Coronary artery (tissue), 2 donors: ENCODE data around the gene MOCS2.

ENCODE experiments used
- DNase-seq: peaks from one replicate; pipeline ENCODE4 v3.0.0-alpha.2; 2017; ENCODE audit warnings: low spot score
- H3K27ac ChIP-seq, 2 donors: fragments of 200-600 bp; sonication (generic); one replicate each; pipeline ENCODE4 v1.5.1; 2016 to 2019
- H3K4me3 ChIP-seq: fragments of 200-600 bp; sonication (generic); 2 replicates; pipeline ENCODE4 v1.5.1; 2016; ENCODE audit warnings: mild to moderate bottlenecking, moderate library complexity
- TF ChIP-seq, protein P1 (sequence below): fragments of 200-600 bp; sonication (generic); IDR thresholded peaks from one replicate; pipeline ENCODE4 v1.5.1; 2019; ENCODE audit warnings: antibody characterized with exemption

MOCS2 gene

GRCh38 chr5:53071738-53072137, 37.8 kb downstream of the MOCS2 start:
- no peak for DNase-seq
- Histone ChIP-seq H3K27ac (no peak overlapping the region), H3K4me3 (no peak overlapping the region)
- TF ChIP-seq, protein P1, sequence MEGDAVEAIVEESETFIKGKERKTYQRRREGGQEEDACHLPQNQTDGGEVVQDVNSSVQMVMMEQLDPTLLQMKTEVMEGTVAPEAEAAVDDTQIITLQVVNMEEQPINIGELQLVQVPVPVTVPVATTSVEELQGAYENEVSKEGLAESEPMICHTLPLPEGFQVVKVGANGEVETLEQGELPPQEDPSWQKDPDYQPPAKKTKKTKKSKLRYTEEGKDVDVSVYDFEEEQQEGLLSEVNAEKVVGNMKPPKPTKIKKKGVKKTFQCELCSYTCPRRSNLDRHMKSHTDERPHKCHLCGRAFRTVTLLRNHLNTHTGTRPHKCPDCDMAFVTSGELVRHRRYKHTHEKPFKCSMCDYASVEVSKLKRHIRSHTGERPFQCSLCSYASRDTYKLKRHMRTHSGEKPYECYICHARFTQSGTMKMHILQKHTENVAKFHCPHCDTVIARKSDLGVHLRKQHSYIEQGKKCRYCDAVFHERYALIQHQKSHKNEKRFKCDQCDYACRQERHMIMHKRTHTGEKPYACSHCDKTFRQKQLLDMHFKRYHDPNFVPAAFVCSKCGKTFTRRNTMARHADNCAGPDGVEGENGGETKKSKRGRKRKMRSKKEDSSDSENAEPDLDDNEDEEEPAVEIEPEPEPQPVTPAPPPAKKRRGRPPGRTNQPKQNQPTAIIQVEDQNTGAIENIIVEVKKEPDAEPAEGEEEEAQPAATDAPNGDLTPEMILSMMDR = no peak

- H3K4me3 ChIP-seq = no peak overlapping the region
- no peak overlapping the region for H3K27ac ChIP-seq
- TF ChIP-seq, protein P1 = no peak
- DNase-seq = no peak
These were observed 38.3 kb downstream of the MOCS2 start for GRCh38 chr5:53071298-53071697.

DNA sequence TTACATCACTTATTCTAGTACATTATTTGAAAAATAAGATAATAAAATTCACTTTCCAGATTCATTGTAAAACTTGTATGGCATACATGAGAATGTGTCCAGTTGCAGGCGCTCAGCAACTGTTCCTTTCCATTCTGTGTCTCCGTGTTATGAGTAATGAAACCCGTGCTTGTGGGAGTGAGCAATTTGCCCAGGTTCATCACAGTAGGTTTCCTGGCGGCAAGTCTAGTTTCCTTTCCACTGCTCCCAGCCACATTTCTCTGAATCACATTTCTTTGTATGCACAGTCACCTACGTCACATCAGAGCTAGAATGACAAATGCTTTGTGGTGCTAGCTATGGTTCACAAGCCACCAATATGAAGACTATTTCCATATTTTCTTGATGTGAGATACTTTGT, 39.9 kb downstream of the MOCS2 start:
- no peak overlapping the region for H3K4me3 ChIP-seq
- no peak for DNase-seq
- TF ChIP-seq, protein P1 = no peak
- H3K27ac ChIP-seq = no peak overlapping the region

DNA sequence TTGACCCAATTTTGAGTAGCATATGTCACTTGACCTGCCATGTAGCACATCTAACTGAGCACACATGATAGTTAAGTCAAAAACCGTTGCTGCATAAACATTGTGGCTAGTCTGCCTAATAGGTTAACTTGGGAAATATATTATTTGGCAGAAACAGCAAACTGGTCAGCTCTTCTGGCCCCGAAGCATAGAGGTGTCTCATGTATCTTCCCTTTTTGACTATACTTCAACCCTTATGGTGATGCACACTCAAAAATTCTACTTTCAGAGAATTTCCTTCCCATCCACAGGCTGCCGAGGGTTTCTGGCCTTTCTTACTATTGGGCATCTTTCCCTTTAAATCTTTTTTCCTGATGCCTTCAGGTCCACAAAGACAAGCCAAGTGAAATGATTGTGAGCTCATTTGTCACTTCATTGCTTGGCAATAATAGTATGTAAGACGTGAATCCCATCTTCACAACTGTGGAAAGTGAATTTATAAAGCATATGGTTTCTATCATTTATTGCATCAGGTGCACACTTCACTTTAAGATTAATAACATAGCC, 41.2 kb downstream of the MOCS2 start:
- DNase-seq = no peak
- TF ChIP-seq, protein P1 = no peak
- Histone ChIP-seq H3K27ac (no peak overlapping the region), H3K4me3 (no peak overlapping the region)

GRCh38 chr5:53067641-53068040, 41.9 kb downstream of the MOCS2 start:
- no peak for DNase-seq
- no peak overlapping the region for H3K27ac ChIP-seq

GRCh38 chr5:53066088-53066487, 43.5 kb downstream of the MOCS2 start:
- H3K4me3 ChIP-seq = no peak overlapping the region
- no peak for DNase-seq
- TF ChIP-seq, protein P1 = no peak
- no peak overlapping the region for H3K27ac ChIP-seq

More at GRCh38 chr5:53067641-53068040, 41.9 kb downstream of the MOCS2 start:
- no peak overlapping the region for H3K4me3 ChIP-seq
- TF ChIP-seq, protein P1 = no peak

DNA sequence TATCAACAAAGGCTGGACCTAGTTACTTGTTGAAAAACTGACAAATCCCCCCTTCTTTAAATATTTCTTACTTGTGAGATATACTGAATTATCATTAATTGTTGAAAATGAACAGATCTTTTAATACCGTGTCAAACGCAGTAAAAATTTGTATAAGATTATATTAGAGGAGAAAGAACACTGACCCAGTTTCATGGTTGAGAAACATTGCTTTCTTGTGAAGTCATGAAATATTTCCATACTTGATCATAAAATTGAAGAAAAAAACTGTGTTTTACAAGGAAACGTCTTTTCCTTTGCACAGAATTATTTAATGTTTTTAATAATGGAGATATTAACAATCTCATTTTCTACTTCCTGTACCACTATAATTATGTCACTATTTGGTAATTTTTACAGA, 45.8 kb downstream of the MOCS2 start:
- H3K4me3 ChIP-seq = no peak overlapping the region
- H3K27ac ChIP-seq = no peak overlapping the region
- no peak for DNase-seq

More for the DNA sequence above, 45.8 kb downstream of the MOCS2 start:
- TF ChIP-seq, protein P1 = no peak
